NB4 (cell line): ENCODE results near the gene TCF15.
"Not testable (repeated sequence)": the region's sequence is repeated elsewhere in the genome, so short reads cannot be mapped to it uniquely, and the experiment has no call there.

Experiments
- DNase-seq: peaks from one replicate; pipeline ENCODE4 v3.0.0; 2010; ENCODE audit warnings: low read depth
- H3K4me3 ChIP-seq: one replicate; pipeline ENCODE4 v1.5.1; 2011; ENCODE audit warnings: mild to moderate bottlenecking, low read depth, low read length, moderate library complexity
- MYC ChIP-seq: IDR thresholded peaks from 2 replicates; pipeline ENCODE4 v1.6.1; 2011; ENCODE audit warnings: low read depth, low read length
- POLR2A ChIP-seq: IDR thresholded peaks from 2 replicates; pipeline ENCODE4 v1.6.1; 2011; ENCODE audit warnings: mild to moderate bottlenecking; ENCODE audit not compliant: insufficient read length; ENCODE audit errors: extremely low read depth
- TF ChIP-seq, protein P1 (sequence below): IDR thresholded peaks from one replicate; pipeline ENCODE4 v1.5.1; 2012; ENCODE audit warnings: low read depth, low read length
- TF ChIP-seq, protein P2 (sequence below): IDR thresholded peaks from 2 replicates; pipeline ENCODE4 v1.6.1; 2011; ENCODE audit warnings: low read depth, low read length

TCF15 gene

DNA sequence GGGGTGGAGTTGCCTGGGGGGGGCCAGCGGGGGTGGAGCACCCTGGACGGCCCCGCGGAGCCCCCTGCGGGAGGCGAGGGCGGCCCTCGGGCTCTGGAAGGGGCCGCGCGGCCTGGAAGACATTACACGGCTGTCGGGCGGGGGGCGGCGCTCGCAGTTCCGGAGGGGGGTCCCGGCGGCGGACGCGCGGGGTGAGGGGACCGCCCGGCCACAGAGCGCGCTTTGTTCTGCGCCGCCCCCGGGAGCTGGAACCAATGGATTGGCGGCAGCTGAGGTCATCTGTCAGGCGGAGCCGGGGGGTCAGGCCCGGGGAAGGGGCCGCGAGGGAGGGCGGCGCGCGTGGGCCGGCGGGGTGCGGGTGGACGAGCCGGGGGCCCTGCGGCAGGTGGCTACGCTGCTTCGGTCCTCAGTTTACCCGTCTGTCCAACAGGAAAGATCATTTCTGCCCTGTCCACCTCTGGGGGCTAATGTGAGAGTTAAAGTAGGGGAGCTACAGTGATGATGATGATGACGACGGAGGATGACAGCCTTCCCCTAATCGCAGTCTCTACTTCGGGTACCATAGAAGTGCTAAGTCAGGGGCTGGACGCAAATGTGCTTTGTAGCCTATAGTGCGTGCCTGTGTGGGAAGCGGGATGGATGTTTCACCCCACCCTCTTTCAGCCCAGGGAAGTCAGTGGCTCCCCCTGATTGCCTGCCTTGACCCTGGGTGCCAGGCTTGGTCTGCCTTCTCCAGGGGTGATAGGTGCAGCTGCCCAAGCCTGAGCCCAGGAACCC lies 32.5 kb upstream of the TCF15 start:
- TF ChIP-seq MYC (no peak), POLR2A (no peak)
- TF ChIP-seq, protein P1, sequence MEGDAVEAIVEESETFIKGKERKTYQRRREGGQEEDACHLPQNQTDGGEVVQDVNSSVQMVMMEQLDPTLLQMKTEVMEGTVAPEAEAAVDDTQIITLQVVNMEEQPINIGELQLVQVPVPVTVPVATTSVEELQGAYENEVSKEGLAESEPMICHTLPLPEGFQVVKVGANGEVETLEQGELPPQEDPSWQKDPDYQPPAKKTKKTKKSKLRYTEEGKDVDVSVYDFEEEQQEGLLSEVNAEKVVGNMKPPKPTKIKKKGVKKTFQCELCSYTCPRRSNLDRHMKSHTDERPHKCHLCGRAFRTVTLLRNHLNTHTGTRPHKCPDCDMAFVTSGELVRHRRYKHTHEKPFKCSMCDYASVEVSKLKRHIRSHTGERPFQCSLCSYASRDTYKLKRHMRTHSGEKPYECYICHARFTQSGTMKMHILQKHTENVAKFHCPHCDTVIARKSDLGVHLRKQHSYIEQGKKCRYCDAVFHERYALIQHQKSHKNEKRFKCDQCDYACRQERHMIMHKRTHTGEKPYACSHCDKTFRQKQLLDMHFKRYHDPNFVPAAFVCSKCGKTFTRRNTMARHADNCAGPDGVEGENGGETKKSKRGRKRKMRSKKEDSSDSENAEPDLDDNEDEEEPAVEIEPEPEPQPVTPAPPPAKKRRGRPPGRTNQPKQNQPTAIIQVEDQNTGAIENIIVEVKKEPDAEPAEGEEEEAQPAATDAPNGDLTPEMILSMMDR = no peak
- TF ChIP-seq, protein P2, sequence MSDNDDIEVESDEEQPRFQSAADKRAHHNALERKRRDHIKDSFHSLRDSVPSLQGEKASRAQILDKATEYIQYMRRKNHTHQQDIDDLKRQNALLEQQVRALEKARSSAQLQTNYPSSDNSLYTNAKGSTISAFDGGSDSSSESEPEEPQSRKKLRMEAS = no peak
- no peak overlapping the region for H3K4me3 ChIP-seq
- no peak for DNase-seq

DNA sequence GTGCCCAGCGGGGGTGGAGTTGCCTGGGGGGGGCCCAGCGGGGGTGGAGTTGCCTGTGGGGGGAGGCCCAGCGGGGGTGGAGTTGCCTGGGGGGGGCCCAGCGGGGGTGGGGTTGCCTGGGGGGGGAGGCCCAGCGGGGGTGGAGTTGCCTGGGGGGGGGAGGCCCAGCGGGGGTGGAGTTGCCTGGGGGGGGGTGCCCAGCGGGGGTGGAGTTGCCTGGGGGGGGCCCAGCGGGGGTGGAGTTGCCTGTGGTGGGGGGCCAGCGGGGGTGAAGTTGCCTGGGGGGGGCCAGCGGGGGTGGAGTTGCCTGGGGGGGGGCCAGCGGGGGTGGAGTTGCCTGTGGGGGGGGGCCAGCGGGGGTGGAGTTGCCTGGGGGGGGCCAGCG lies 31.9 kb upstream of the TCF15 start:
- DNase-seq, H3K4me3 ChIP-seq: not testable (repeated sequence)

DNA sequence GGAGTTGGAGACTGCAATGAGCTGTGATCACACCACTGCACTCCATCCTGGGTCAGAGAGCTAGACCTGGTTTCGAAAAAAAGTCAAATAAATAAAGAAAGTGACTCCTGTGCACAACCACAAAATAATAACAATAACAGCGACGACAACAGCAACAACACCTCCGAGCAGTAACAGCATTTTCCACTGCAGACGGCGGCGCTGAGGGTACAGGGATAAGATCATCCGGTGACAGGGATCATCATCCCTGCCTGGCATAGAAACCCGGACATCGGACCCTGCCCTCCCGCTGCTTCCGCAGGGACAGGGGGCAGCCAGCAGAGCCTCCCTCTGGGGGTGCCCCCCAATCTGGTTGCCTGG lies 31.4 kb upstream of the TCF15 start:
- H3K4me3 ChIP-seq = no peak overlapping the region
- no peak for DNase-seq
- TF ChIP-seq POLR2A (no peak), MYC (no peak)
- TF ChIP-seq, protein P1 = no peak
- TF ChIP-seq, protein P2 = no peak

DNA sequence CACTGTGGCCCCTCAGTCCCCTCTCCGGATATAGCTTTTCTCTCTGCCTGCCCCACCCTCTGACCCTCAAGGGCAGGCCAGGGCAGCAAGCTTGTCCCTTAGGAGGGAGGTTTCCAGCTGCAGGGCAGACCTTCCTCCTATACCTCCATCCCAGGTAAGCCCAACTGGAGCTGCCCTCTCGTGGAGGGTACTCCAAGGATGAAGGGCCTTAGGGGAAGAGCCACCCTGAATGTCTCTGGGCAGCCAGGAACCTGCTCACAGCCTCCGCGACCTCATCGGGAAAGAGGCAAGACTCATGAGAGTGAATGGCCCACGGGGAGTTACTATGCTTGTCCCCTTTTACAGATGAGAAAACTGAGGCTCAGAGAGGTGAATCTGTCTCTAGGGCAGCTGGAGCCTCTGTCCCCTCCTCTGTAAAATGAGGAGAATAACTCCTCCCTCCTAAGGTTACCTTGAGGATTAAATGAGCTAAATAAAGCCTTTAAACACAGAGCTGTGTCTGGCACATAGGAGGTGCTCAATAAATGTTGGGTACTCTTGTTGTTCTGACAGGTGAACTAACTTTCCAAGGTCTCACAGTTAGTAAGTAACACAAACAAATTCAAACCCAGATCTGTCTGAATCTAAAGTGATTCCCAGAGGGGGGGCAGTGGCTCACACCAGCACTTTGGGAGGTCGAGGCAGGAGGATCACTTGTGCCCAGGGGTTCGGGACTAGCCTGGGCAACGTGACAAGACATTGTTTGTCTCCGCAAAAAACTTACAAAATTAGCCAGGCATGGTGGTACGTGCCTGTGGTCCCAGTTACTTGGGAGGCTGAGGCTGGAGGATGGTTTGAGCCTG lies 30.8 kb upstream of the TCF15 start:
- no peak overlapping the region for H3K4me3 ChIP-seq
- no peak for DNase-seq
- TF ChIP-seq MYC (no peak), POLR2A (no peak)
- TF ChIP-seq, protein P2 = no peak
- TF ChIP-seq, protein P1 = no peak

DNA sequence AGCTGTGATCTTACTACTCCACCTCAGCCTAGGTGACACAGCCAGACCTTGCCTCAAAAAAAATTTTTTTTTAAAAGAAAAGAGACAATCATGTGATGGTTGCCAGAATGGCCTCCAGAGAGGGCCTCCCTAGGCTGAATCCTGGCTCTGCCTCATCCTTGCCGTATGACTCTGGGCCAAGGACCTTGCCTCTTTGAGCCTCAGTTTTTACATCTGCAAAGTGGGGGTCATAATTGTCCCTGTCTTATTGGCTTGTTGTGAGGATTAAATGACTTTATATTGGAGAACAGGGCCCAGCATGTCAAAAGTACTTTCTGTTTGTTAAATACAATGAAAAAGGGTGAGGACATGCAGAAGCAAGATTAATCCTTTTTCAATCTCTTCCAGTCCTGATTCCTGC lies 28.5 kb upstream of the TCF15 start:
- DNase-seq = no peak
- no peak overlapping the region for H3K4me3 ChIP-seq
- TF ChIP-seq MYC = no peak
- TF ChIP-seq, protein P1 = no peak
- TF ChIP-seq, protein P2 = no peak
- no peak for TF ChIP-seq POLR2A

DNA sequence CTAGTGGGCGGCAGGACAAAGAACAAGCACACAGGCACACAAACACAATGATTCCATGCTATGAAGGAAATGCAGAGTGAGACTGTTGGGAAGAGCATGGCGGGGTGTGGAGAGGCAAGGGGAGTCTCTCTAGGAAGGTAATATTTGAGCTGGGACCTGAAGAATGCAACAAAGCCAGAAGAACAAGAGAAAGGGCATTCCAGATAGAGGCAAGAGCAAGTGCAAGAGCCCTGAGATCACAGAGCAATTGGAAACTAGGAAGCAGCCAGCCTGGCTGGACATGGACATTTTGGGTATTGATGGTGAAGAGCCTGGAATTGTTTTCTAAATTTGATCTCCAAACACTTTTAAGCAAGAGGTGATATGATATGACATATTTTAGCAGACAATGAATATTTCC lies 27.4 kb upstream of the TCF15 start:
- TF ChIP-seq, protein P2 = no peak
- TF ChIP-seq MYC (no peak), POLR2A (no peak)
- TF ChIP-seq, protein P1 = no peak
- no peak for DNase-seq
- no peak overlapping the region for H3K4me3 ChIP-seq
